Activated CD8-positive, alpha-beta T cell treated with anti-CD3 and anti-CD28 coated beads for 36 hours (primary cell): Measurements from ENCODE around the gene MAPK8. TPM values are rescaled to one million over a fixed set of nuclear protein-coding genes. Genes with fewer than 3 reads are reported as not detected.

Source experiments
- ATAC-seq: fragments of 200-7000 bp; cut with Tn5 transposase; one replicate; pipeline ENCODE4 v1.10.0; 2021; ENCODE audit warnings: mild to moderate bottlenecking, moderate library complexity
- CTCF ChIA-PET: fragments of 350-600 bp; sonication (Branson Sonifier 250); formaldehyde crosslinking; loops from one replicate; lab custom pipeline; 2021; ENCODE audit warnings: antibody characterized with exemption; lab: Charles Lee
- POLR2A ChIA-PET: fragments of 350-600 bp; sonication (Branson Sonifier 250); formaldehyde crosslinking; loops from one replicate; lab custom pipeline; 2021; ENCODE audit warnings: antibody characterized with exemption; lab: Charles Lee
- DNase-seq: peaks from one replicate; pipeline ENCODE4 v3.0.0-alpha.2; 2020
- H3K27ac Mint-ChIP-seq: one replicate; pipeline ENCODE4 v1.8.0; 2021; ENCODE audit warnings: mild to moderate bottlenecking, mixed read lengths
- H3K27me3 Mint-ChIP-seq: one replicate; pipeline ENCODE4 v1.8.0; 2021; ENCODE audit warnings: mixed read lengths
- H3K36me3 Mint-ChIP-seq: one replicate; pipeline ENCODE4 v1.8.0; 2021; ENCODE audit warnings: low read depth, mixed read lengths
- H3K4me1 Mint-ChIP-seq: one replicate; pipeline ENCODE4 v1.8.0; 2021; ENCODE audit warnings: low read depth, mixed read lengths
- H3K4me3 Mint-ChIP-seq: one replicate; pipeline ENCODE4 v1.8.0; 2021; ENCODE audit warnings: mild to moderate bottlenecking, moderate library complexity, mixed read lengths
- H3K9me3 Mint-ChIP-seq: one replicate; pipeline ENCODE4 v1.8.0; 2021; ENCODE audit warnings: mixed read lengths
- intact Hi-C: fragments of 100-400 bp; cut with micrococcal nuclease; formaldehyde crosslinking; loops from one replicate; pipeline ENCODE4 v1.10.0; 2022
- total RNA-seq, 2 experiments: library from RNA; stranded (reverse); gene quantifications; one replicate each; pipeline ENCODE4 v1.2.3, GENCODE V29; 2021
- TF ChIP-seq, protein P1 (sequence below): fragments of 200-600 bp; IDR thresholded peaks from one replicate; pipeline ENCODE4 v1.8.0; 2022; ENCODE audit warnings: antibody characterized with exemption, mild to moderate bottlenecking

Gene MAPK8
- total RNA-seq, 2 experiments from 2014 or later = 40.5 to 41.1 TPM

DNA sequence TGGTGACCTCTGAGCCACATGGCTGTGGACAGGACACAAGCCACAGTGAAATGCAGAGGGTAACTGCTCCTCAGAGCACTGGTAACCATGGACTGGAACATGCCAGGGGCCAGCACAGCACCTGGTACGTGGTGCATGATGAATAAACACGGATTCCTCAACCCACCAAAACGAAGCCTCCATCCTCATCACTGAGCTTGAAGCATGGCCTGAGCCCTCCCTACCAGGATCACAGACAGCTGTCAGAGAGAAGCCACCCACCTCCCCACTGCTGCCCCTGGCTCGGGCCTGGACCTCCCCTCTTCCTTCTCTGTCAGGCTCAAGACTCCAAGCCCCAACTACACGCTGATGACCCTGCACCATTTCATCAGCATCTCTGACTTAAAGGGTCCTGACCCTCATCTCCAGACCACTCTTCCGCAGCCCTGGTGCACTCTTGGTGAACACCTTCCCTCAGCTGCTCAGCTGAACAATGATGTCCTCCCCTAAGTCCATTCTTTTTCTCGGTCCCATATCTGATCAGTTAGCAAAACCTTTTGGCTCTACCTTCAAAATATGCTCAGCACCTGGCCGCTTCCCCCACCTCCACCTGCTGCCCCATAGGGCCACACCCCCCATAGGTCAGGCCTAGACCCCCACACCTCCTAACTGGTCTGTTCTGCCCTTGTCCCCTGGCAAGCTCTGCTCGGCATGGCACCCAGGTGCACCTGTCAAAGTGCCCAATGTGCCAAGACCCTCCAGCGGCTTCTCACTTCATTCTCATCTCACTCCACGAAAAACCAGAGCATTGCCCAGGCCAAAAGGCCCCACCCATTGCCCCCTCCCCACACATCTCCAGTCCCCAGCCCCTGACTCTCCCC is 141.1 kb downstream of the MAPK8 start:
- H3K4me1 Mint-ChIP-seq = no peaks in the 10 kb centered on the region
- H3K36me3 Mint-ChIP-seq = no peaks in the 10 kb centered on the region
- ATAC-seq (no peak), DNase-seq (no peak)
- intact Hi-C loops = no loop called here
- ChIA-PET CTCF (no interaction called here), POLR2A (no interaction called here)
- H3K9me3 Mint-ChIP-seq = no peaks in the 10 kb centered on the region
- H3K27me3 Mint-ChIP-seq = no peaks in the 10 kb centered on the region
- H3K27ac Mint-ChIP-seq = no peak overlapping the region
- H3K4me3 Mint-ChIP-seq = no peak overlapping the region
- TF ChIP-seq, protein P1, sequence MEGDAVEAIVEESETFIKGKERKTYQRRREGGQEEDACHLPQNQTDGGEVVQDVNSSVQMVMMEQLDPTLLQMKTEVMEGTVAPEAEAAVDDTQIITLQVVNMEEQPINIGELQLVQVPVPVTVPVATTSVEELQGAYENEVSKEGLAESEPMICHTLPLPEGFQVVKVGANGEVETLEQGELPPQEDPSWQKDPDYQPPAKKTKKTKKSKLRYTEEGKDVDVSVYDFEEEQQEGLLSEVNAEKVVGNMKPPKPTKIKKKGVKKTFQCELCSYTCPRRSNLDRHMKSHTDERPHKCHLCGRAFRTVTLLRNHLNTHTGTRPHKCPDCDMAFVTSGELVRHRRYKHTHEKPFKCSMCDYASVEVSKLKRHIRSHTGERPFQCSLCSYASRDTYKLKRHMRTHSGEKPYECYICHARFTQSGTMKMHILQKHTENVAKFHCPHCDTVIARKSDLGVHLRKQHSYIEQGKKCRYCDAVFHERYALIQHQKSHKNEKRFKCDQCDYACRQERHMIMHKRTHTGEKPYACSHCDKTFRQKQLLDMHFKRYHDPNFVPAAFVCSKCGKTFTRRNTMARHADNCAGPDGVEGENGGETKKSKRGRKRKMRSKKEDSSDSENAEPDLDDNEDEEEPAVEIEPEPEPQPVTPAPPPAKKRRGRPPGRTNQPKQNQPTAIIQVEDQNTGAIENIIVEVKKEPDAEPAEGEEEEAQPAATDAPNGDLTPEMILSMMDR = no peak

DNA sequence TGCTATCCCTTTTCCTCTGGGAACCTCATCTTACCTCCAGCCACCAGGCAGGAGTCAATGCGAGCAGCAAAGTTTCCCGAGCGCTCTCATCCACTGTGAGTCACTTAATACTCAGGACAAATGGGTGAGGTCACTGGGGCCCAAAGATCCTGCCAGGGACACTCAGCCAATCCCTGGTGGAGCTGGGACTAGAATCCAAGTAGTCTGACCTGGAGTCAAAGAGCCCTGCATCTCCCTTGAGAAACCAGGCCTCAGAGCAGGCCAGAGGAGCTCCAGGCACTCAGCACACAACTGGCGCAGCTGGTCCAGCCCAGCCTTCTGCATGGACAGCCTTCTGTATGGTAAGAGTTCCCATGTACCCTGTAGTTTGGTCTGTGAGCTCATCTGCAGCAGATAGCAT is 142.3 kb downstream of the MAPK8 start:
- ATAC-seq (no peak), DNase-seq (no peak)
- intact Hi-C loops = no loop called here
- Mint-ChIP-seq H3K9me3 (no peaks in the 10 kb centered on the region), H3K27me3 (no peaks in the 10 kb centered on the region), H3K27ac (no peak overlapping the region), H3K4me3 (no peak overlapping the region), H3K36me3 (no peaks in the 10 kb centered on the region), H3K4me1 (no peaks in the 10 kb centered on the region)
- TF ChIP-seq, protein P1 = no peak
- POLR2A ChIA-PET = no interaction called here
- CTCF ChIA-PET = no interaction called here

DNA sequence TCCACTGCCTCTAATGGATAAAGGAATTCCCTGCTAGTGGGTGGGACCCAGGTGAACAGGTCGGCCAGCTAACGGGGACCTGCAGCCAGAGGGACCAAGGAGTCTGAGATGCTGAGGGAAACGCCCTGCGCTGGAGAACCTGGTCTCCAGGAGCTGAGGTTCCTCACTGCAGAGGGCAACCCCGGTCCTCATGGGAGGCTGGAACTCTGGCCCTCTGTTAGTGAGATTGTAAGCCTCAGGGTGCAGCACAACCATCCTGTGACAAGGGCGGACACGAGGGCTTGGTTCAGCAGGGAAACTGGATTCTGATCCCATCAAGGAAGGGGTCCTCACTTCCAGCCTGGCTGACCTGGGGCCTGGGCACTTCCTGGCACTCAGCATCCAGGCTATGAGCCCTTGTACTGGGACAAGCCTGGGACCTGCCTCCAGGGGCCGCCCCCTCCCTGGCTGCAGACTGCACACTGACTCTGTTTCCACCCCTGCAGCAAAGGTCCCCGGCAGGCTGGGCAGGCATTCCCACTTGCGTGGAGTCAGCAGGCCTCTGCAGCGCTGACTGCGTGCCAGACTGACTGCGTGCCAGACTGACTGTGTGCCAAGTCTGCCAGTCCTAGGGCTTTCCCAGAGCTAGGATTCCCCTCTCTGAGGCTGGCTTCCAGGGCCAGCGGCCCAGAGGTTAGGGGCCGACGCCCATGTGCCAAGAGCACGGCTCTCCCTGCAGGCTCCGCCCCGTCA is 143.2 kb downstream of the MAPK8 start:
- intact Hi-C loops = no loop called here
- no peak for DNase-seq
- Mint-ChIP-seq H3K4me3 (no peak overlapping the region), H3K27ac (no peak overlapping the region), H3K4me1 (no peaks in the 10 kb centered on the region), H3K27me3 (no peaks in the 10 kb centered on the region), H3K9me3 (no peaks in the 10 kb centered on the region), H3K36me3 (no peaks in the 10 kb centered on the region)
- no peak for ATAC-seq
- POLR2A ChIA-PET = no interaction called here
- TF ChIP-seq, protein P1 = no peak
- CTCF ChIA-PET = no interaction called here

DNA sequence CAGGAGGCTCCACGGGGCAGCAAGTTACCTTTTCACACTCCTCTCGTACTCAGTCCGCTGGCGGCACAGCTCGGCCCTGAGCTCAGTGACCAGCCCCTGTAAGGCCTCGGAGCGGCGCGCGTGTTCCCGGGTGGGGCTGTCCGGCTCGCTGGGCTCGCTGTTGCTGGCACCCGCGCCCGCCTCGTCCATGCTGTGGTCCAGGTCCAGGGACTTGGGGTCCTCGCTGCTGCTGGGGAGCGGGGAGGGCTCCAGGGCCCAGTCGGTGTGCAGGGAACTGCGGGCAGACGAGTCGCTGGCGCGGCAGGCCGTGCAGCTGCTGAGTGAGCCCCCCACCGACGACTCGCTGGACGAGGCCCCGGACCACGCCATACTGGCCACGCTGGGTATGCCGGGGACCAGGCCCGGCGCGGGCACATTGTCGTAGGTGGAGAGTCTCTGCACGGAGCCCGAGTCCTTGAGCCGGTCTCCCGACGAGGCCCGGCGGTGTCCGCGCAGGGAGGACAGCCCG is 143.8 kb downstream of the MAPK8 start:
- Mint-ChIP-seq H3K4me1 (no peaks in the 10 kb centered on the region), H3K27ac (no peak overlapping the region), H3K4me3 (no peak overlapping the region), H3K9me3 (no peaks in the 10 kb centered on the region), H3K27me3 (no peaks in the 10 kb centered on the region), H3K36me3 (no peaks in the 10 kb centered on the region)
- DNase-seq = no peak
- ChIA-PET CTCF (no interaction called here), POLR2A (no interaction called here)
- no peak for ATAC-seq
- TF ChIP-seq, protein P1 = no peak
- intact Hi-C loops = no loop called here
